Bronchial epithelial cell (primary cell): ENCODE data around the gene PYDC2. TPM values are rescaled to one million over a fixed set of nuclear protein-coding genes. Genes with fewer than 3 reads are reported as not detected.

ENCODE experiments used
- total RNA-seq: library from RNA; depleted of rRNA; stranded (reverse); fragments of >200 nt; gene quantifications from 2 replicates; pipeline ENCODE4 v1.2.1, GENCODE V29; 2014

Gene PYDC2
- total RNA-seq, 1 donor from 2014 or later = not detected

Other genes with a start within 250 kb of the PYDC2 start
- gene CCDC50, start 131.8 kb upstream of the PYDC2 start, total RNA-seq = 57.7 and 81.5 TPM in 2 replicates
- not detected in 2 replicates for gene UTS2B, start 130.6 kb upstream of the PYDC2 start, total RNA-seq